Stimulated activated CD4-positive, alpha-beta T cell treated with anti-CD3 and anti-CD28 coated beads, Interleukin-2, amount 100 ng/mL, for 4 hours (primary cell): ENCODE data around the gene TIPARP.
"Not testable (repeated sequence)": the region's sequence is repeated elsewhere in the genome, so short reads cannot be mapped to it uniquely, and the experiment has no call there.

ENCODE experiments used
- DNase-seq: peaks from one replicate; pipeline ENCODE4 v3.0.0-alpha.2; 2020; ENCODE audit warnings: low read depth

Gene TIPARP

DNA sequence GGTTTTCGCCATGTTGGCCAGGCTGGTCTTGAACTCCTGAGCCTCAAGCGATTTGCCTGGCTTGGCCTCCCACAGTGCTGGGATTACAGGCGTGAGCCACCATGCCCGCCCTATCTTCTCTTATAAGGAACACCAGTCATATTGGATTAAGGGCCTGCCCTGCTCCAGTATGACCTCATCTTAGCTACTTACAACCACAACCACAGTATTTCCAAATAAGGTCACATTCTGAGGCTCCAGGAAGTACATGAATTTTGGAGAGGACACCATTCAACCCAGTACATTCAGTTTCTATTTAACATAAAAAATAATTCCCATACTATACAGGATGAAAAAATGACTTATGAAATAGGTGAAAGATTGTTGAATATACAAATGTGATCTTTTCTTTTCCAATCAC lies 37.6 kb downstream of the TIPARP start:
- DNase-seq: not testable (repeated sequence)

DNA sequence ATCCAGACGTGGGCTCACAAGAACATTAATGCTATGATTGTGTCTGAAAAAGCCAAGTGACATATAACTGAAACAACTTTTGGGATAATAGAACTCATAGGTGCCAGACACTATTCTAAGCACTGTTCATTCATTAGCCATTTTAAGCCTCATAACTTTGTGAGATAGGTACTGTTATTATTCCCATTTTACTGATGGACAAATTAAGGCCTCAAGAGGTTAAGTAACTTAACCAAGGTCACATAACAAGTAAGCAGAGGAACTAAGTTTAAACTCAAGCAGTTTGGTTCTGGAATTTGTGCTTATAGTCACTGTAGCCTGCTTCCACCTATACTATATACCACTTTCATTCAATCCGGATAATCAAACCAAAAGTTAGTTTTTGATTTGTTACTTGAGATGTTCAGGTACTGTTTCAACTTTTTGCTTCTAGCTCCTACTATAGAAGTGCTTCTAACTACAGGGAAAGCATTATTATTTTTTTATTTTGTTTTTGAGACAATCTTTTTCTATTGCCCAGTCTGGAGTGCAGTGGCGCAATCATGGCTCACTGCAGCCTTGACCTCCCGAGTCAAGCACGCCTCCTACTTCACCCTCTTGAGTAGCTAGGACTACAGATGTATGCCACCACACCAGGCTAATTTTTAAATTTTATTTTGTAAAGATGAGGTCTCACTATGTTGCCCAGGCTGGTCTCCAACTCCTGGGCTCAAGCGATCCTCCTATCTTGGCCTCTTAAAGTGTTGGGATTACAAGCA lies 41.9 kb downstream of the TIPARP start:
- no peak for DNase-seq

- DNase-seq: no peak
These were observed 44.4 kb downstream of the TIPARP start for GRCh38 chr3:156718622-156719306.

DNA sequence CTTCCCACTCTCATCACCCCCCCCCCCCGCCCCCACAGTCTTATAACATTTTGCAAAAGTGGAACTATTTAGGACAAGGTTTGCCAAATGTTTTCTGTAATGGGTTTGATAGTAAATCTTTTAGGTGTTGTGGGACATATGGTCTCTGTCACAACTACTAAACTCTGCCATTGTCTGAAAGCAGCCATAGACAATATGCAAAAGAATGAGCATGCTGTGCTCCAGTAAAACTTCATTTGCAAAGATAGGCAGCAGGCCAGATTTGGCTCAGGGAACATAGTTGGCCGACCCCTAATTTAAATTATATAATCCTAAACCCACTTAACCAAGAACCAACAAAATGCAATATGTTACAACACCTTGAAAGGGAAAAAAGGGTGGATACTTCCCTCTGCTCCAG lies 46.4 kb downstream of the TIPARP start:
- no peak for DNase-seq

GRCh38 chr3:156721687-156722618 lies 47.6 kb downstream of the TIPARP start:
- no peak for DNase-seq

DNA sequence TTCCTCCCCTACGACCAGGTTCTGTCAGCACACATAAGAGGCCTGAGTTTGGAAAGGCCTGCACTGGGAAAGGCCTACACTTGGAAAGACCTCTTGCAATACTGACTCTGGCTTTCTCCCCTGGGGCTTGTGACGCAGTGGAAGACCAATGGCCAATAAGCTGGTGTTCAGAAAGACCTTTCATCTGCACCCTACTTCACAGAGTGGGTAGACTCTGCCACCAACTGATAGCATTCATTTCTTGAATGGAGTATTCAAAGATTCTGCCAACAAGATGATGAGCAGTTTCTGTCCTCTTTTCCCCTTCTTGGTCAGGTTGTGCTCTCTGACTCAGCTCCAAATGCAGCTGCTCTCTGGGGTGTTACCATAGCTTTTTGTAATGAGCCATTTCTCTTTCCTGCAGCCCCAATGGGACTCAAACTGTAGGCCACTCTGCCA lies 48.8 kb downstream of the TIPARP start:
- DNase-seq: no peak

DNA sequence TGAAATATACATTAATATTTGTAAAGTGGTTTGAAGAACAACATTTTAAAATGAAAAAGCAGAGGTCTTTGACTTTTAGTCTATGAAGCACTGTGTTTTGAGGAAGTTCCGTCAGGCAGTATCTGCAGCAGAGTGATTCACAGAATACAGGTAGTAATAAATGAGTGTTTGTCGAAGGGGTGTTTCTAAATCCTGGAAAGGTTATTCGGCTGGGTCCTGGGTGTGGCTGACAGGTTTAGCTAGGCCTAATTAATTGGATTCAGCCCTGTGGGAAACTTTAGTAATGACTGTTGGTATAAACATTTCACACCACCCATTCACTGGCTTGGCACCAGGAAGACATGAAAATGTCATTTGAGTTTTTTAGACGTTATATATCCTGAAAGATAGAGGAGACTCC lies 51.3 kb downstream of the TIPARP start:
- no peak for DNase-seq

DNA sequence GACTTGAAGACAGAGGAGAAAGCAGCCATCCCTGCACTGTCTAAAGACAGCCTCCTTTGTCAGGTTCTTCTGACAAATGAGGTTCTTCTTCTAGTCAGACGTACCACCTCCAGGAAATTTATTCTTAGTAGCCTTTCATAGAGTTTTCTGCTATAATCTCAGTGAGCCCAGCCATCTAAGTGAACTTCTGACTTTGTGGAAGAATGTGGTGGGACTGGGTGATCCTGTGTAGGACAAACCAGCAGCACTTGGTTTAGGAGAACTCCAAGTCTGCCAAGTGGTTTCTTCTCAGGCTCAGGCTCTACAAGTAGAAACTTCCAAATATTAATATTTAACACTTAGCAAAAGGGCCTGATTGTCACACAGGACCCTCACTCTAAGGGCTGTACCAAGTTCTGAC lies 52.1 kb downstream of the TIPARP start:
- DNase-seq: no peak

- DNase-seq: no peak
These were observed 53.3 kb downstream of the TIPARP start for GRCh38 chr3:156727519-156728205.

GRCh38 chr3:156728267-156728985 lies 54.0 kb downstream of the TIPARP start:
- no peak for DNase-seq

DNA sequence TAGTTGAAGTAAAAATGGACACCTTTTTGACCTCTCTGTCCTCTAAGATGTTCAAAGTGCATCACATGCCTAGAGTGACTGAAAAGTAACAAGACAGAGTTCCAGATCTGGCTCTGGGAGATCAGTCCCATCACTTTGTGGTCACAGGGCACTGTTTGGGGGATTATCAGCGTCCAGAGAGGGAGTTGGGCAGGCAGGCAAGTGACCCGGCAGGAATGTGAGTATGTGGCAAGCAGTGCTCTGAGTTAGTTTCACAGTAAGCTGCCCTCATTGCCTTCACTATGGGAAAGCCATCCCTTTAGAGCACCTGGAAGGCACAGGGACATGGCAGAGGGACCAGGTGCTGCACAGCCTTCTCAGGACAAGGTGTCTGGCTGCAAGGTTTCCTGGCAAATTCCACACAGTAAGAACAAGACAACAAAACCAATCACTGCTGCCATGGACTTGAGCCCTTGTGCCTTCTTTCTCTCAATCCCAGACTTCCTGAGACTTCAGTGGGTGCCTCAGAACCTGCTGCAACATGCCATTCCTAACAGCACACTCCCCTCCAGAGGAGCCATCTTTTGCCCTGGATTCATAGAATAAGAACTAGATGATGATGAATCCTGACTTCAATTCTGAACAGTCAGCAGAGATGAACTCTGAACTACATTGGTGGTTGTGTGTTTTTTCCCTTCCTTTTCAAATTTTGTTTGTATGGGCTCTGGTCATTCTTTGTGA lies 55.2 kb downstream of the TIPARP start:
- DNase-seq: no peak

DNA sequence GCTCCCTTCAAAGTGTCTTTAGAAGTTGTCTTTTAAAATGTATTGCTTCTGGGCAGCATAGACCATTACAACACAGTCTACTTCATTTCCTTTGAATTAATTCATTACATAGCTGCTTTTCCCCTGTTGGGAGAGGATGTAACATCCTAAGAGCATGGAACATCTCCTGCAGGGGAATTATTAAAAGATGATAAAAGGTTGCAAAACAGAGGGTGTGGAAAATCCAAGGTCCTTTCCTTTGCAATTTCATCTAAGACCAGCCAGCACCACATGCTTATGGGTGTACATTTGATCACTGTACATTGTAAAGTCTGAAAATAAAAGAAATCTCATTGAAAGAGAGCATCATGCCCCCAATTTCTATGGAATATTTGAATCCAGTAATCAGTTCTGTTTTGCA lies 57.4 kb downstream of the TIPARP start:
- no peak for DNase-seq

DNA sequence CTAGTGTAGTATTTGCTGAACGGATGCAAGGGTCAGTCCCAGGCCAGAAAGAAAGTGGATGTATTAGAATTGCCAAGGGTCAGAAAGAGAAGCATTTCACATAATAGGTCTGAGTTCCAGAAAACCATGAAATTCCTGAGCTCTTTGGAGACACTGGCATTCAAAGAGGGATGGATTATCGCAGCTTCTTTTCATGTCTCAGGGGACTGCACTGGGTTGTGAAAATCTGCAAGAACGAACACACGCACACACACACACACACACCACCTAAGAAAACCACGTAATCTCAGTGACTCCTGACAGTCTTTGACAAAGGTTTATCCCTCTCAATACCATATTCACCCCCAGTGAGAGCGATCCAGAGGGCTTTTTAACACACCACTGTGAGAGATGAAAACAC lies 57.9 kb downstream of the TIPARP start:
- no peak for DNase-seq

DNA sequence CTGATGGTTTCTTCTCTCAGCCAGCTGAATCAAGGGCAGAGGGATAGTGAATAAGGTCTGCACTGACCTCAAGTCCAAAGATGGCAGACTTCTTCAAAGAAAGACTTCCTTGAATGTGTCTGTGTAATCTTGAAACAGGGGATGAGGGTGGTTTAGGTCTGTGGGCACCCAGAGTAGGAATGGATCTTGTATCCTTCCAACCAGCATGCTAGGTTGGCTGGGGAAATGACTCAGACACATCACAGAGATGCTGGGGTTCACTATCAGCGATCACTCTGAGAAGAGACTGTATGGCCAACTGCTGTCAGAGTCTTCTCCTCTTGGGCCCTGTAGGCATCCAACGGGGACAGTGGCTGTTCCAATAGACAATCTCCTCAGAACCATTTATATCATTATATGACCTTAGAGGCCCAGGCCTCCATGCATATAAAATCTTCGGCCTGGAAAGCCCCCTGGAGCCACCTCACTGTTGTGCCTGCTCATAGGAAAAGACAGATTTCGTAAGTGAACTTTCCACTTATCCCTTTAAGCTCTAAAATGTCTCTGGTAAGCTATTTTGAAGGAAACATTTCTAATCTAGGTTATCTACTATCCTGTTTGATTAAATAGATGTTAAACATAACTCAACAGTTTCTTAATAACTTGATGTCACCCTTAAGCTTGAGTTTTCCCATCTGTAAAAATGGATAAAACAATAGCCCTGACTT lies 58.5 kb downstream of the TIPARP start:
- no peak for DNase-seq

GRCh38 chr3:156734661-156735060 lies 60.3 kb downstream of the TIPARP start:
- DNase-seq: not testable (repeated sequence)

GRCh38 chr3:156735471-156735870 lies 61.1 kb downstream of the TIPARP start:
- DNase-seq: no peak

- not testable (repeated sequence) for DNase-seq
These were observed 62.7 kb downstream of the TIPARP start for GRCh38 chr3:156737049-156737448.

DNA sequence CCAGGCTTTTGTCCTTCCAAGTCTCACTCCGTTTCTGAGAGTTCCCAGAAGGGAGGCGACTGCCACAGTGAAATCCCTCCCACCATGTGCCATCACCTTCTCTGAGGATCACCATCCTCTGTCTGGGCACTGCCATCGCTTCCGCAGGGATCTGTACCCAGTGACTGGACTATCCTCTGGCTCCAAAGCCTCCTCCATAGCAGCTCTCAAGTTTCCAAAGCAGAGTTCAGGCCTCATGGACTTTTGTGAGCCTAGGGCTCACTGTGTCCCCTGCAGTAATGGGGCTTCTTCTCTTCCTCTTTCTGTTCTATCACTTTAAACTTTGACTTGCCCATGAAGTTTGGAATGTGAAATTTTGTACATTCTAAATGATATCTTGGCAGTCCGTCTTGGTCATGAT lies 63.9 kb downstream of the TIPARP start:
- DNase-seq: no peak

- no peak for DNase-seq
These were observed 65.6 kb downstream of the TIPARP start for GRCh38 chr3:156739976-156740375.

- DNase-seq: not testable (repeated sequence)
These were observed 66.2 kb downstream of the TIPARP start for GRCh38 chr3:156740581-156740980.
